CD4-positive, alpha-beta T cell (primary cell): ENCODE measurements around the gene TVP23A. TPM values are rescaled to one million over a fixed set of nuclear protein-coding genes. Genes with fewer than 3 reads are reported as not detected.

Experiments used
- ATAC-seq: fragments of 200-7000 bp; cut with Tn5 transposase; one replicate; pipeline ENCODE4 v1.10.0; 2022; ENCODE audit warnings: mild to moderate bottlenecking; ENCODE audit not compliant: poor library complexity
- CTCF ChIA-PET: fragments of 350-600 bp; sonication (Branson Sonifier 250); formaldehyde crosslinking; loops from one replicate; lab custom pipeline; 2021; ENCODE audit warnings: antibody characterized with exemption, inconsistent platforms; lab: Charles Lee
- POLR2A ChIA-PET: fragments of 350-600 bp; sonication (Branson Sonifier 250); formaldehyde crosslinking; loops from one replicate; lab custom pipeline; 2021; ENCODE audit warnings: antibody characterized with exemption, inconsistent platforms; lab: Charles Lee
- DNase-seq, 14 experiments: peaks; one replicate each; pipeline ENCODE4 v3.0.0-alpha.2; 2013 to 2020; ENCODE audit warnings: mixed read lengths in 2 of 14
- H3K27ac ChIP-seq, 2 donors: one replicate each; pipeline versions ENCODE4 v1.5.1 to v1.7.0; 2013; ENCODE audit warnings: low read length in 2 of 2, low read depth in 1 of 2, mild to moderate bottlenecking in 1 of 2
- H3K27me3 ChIP-seq, 2 experiments: 1 replicate in 1 of 2; 2 replicates in 1 of 2; pipeline versions ENCODE4 v1.6.1 to v1.7.0; 2013; ENCODE audit warnings: low read length in 2 of 2, control low read depth in 1 of 2, mild to moderate bottlenecking in 1 of 2, moderate library complexity in 1 of 2; ENCODE audit not compliant: insufficient read depth in 2 of 2, control insufficient read depth in 1 of 2
- H3K36me3 ChIP-seq: one replicate; pipeline ENCODE4 v1.6.1; 2013; ENCODE audit warnings: low read length, control low read depth; ENCODE audit not compliant: insufficient read depth
- H3K4me1 ChIP-seq: one replicate; pipeline ENCODE4 v1.6.1; 2013; ENCODE audit warnings: low read length, control low read depth; ENCODE audit not compliant: insufficient read depth
- H3K4me3 ChIP-seq: one replicate; pipeline ENCODE4 v1.5.1; 2013; ENCODE audit warnings: mild to moderate bottlenecking, low read length, moderate library complexity
- H3K9me3 ChIP-seq, 2 experiments: 1 replicate in 1 of 2; 2 replicates in 1 of 2; pipeline versions ENCODE4 v1.6.1 to v1.7.0; 2013; ENCODE audit warnings: low read length in 2 of 2, mild to moderate bottlenecking in 2 of 2, control low read depth in 1 of 2, moderate library complexity in 1 of 2; ENCODE audit not compliant: control insufficient read depth in 1 of 2, insufficient read depth in 1 of 2
- H3K27ac Mint-ChIP-seq: one replicate; pipeline ENCODE4 v1.8.0; 2020; ENCODE audit warnings: mixed read lengths
- H3K27me3 Mint-ChIP-seq: one replicate; pipeline ENCODE4 v1.8.0; 2021; ENCODE audit warnings: mixed read lengths
- H3K36me3 Mint-ChIP-seq: one replicate; pipeline ENCODE4 v1.8.0; 2021; ENCODE audit warnings: low read depth, mixed read lengths
- H3K4me1 Mint-ChIP-seq: one replicate; pipeline ENCODE4 v1.8.0; 2021; ENCODE audit warnings: low read depth, mixed read lengths
- H3K4me3 Mint-ChIP-seq: one replicate; pipeline ENCODE4 v1.8.0; 2020; ENCODE audit warnings: mild to moderate bottlenecking, mixed read lengths
- H3K9me3 Mint-ChIP-seq: one replicate; pipeline ENCODE4 v1.8.0; 2020; ENCODE audit warnings: mixed read lengths
- CTCF ChIP-seq: fragments of 200-600 bp; IDR thresholded peaks from one replicate; pipeline ENCODE4 v1.8.0; 2022; ENCODE audit warnings: antibody characterized with exemption, mild to moderate bottlenecking
- intact Hi-C, 2 experiments: fragments of 100-400 bp; cut with DNase I in 1 of 2; cut with micrococcal nuclease in 1 of 2; formaldehyde crosslinking; loops; one replicate each; pipeline versions ENCODE4 v1.15.1 to v1.9.0; 2023 to 2025; cut with DNase I, micrococcal nuclease
- total RNA-seq, 174 experiments: library from RNA in 2 of 174; stranded (reverse) in 2 of 174; gene quantifications; one replicate each; pipeline ENCODE4 v1.2.3 and lab custom pipeline; 2021 to 2026

The TVP23A gene
- total RNA-seq, 2 experiments from 2014 or later, result not detected

- peaks cover 71% of the 10 kb centered on the region for H3K36me3 ChIP-seq
- ChIA-PET CTCF (no interaction called here), POLR2A (no interaction called here)
- intact Hi-C loops, result no loop called here
- Mint-ChIP-seq H3K4me3 (no peak overlapping the region), H3K36me3 (peaks cover 93% of the 10 kb centered on the region), H3K9me3 (no peaks in the 10 kb centered on the region), H3K4me1 (no peaks in the 10 kb centered on the region), H3K27me3 (no peaks in the 10 kb centered on the region), H3K27ac (no peak overlapping the region)
- ATAC-seq (no peak), DNase-seq (no peak)
- peaks cover 0 to 16% of the 10 kb centered on the region in 2 experiments for H3K9me3 ChIP-seq
- peaks cover 9% of the 10 kb centered on the region for H3K4me1 ChIP-seq
- no peak overlapping the region for H3K27ac ChIP-seq
- H3K4me3 ChIP-seq, result no peak overlapping the region
- no peaks in the 10 kb centered on the region for H3K27me3 ChIP-seq
- no peak for TF ChIP-seq CTCF
These were observed 56.1 kb downstream of the TVP23A start for GRCh38 chr16:10762336-10763016.

GRCh38 chr16:10761373-10761772 lies 57.2 kb downstream of the TVP23A start:
- H3K9me3 Mint-ChIP-seq, result no peaks in the 10 kb centered on the region
- H3K27me3 Mint-ChIP-seq, result no peaks in the 10 kb centered on the region
- H3K36me3 ChIP-seq, result peaks cover 82% of the 10 kb centered on the region
- ATAC-seq (no peak), DNase-seq (no peak)
- POLR2A ChIA-PET, result no interaction called here
- H3K27ac Mint-ChIP-seq, result no peak overlapping the region
- peaks cover 9% of the 10 kb centered on the region for H3K4me1 ChIP-seq
- CTCF ChIA-PET, result interaction anchor here (0.7 kb wide), 1 partner anchor 25 kb away, joined by 3 read pairs; no protein-coding TSS in a partner anchor
- no peak overlapping the region for H3K4me3 Mint-ChIP-seq
- no peak overlapping the region for H3K4me3 ChIP-seq
- H3K27me3 ChIP-seq, result no peaks in the 10 kb centered on the region
- no peak overlapping the region for H3K27ac ChIP-seq
- H3K4me1 Mint-ChIP-seq, result no peaks in the 10 kb centered on the region
- TF ChIP-seq CTCF, result no peak
- H3K9me3 ChIP-seq, result peaks cover 0 to 16% of the 10 kb centered on the region in 2 experiments
- peaks cover 97% of the 10 kb centered on the region for H3K36me3 Mint-ChIP-seq
- intact Hi-C loops, result no loop called here

- DNase-seq, result no peak
These were observed 57.7 kb downstream of the TVP23A start for GRCh38 chr16:10760858-10761257.

More at GRCh38 chr16:10760858-10761257, 57.7 kb downstream of the TVP23A start:
- TF ChIP-seq CTCF, result no peak
- ChIA-PET POLR2A (no interaction called here), CTCF (no interaction called here)
- Histone ChIP-seq H3K4me1 (peaks cover 9% of the 10 kb centered on the region), H3K27ac (no peak overlapping the region), H3K27me3 (no peaks in the 10 kb centered on the region), H3K4me3 (no peak overlapping the region), H3K36me3 (peaks cover 87% of the 10 kb centered on the region), H3K9me3 (peaks cover 0 to 16% of the 10 kb centered on the region in 2 experiments)
- Mint-ChIP-seq H3K27me3 (no peaks in the 10 kb centered on the region), H3K36me3 (peaks cover 96% of the 10 kb centered on the region), H3K27ac (no peak overlapping the region), H3K9me3 (no peaks in the 10 kb centered on the region), H3K4me3 (no peak overlapping the region), H3K4me1 (no peaks in the 10 kb centered on the region)
- intact Hi-C loops, result no loop called here
- no peak for ATAC-seq
